HepG2 (cell line): ENCODE data around the gene DUOXA2. TPM values are rescaled to one million over a fixed set of nuclear protein-coding genes. Genes with fewer than 3 reads are reported as not detected.
A peak's percentile ranks its signal among the peaks of the same experiment; 100 is the strongest.

Experiments used
- ATAC-seq: fragments of 200-7000 bp; cut with Tn5 transposase; 3 replicates; pipeline ENCODE4 v1.9.1; 2020; ENCODE audit warnings: mild to moderate bottlenecking, moderate library complexity
- BruUV-seq: library from RNA; stranded (reverse); fragments of 400-500 nt; replicated peaks from 2 replicates; lab custom pipeline; 2021; lab: Mats Ljungman, UMichigan
- CTCF ChIA-PET: fragments of 300-600 bp; formaldehyde crosslinking; extraction: SDS; loops from one replicate; lab custom pipeline; 2021; ENCODE audit warnings: low total read pairs, inconsistent platforms, low intra/inter-chr PET ratio; lab: Yijun Ruan, JAX
- POLR2A ChIA-PET: fragments of 350-600 bp; sonication (Branson Sonifier 250); formaldehyde crosslinking; loops from one replicate; lab custom pipeline; 2020; ENCODE audit warnings: antibody characterized with exemption, inconsistent platforms; lab: Yijun Ruan, JAX
- DNase-seq: peaks from one replicate; pipeline ENCODE4 v3.0.0-alpha.2; 2015; ENCODE audit warnings: low spot score
- FAIRE-seq: peaks from 3 replicates; lab custom pipeline; 2011; peaks lifted over from hg19 to GRCh38; lab: Jason Lieb, UNC
- H2AFZ ChIP-seq: one replicate; pipeline ENCODE4 v1.6.1; 2011; ENCODE audit warnings: low read length, inconsistent platforms
- H3K27ac ChIP-seq: fragments of 300-600 bp; 3 replicates; pipeline ENCODE4 v1.8.0; 2011; ENCODE audit warnings: mixed run types, mild to moderate bottlenecking, mixed read lengths, low read length, inconsistent platforms; ENCODE audit not compliant: insufficient read depth; ENCODE audit errors: extremely low read length
- H3K27me3 ChIP-seq, 2 experiments: fragments of 200-600 bp in 1 of 2; 2 replicates in 1 of 2; 3 replicates in 1 of 2; pipeline versions ENCODE4 v1.6.0 to v1.8.0; 2011; ENCODE audit warnings: low read length in 2 of 2, mild to moderate bottlenecking in 2 of 2, moderate library complexity in 2 of 2, inconsistent platforms in 1 of 2; ENCODE audit not compliant: insufficient read depth in 2 of 2, control insufficient read depth in 1 of 2
- H3K36me3 ChIP-seq, 2 experiments: fragments of 200-600 bp in 1 of 2; replicated peaks in 1 of 2; 2 replicates in 1 of 2; 3 replicates in 1 of 2; pipeline versions ENCODE4 v1.5.1 to v1.8.0; 2011; ENCODE audit warnings: low read length in 2 of 2, inconsistent platforms in 1 of 2; ENCODE audit not compliant: insufficient read depth in 2 of 2, control insufficient read depth in 1 of 2
- H3K4me1 ChIP-seq: 2 replicates; pipeline ENCODE4 v1.5.1; 2012; ENCODE audit warnings: low read length, inconsistent platforms; ENCODE audit not compliant: insufficient read depth
- H3K4me2 ChIP-seq: 2 replicates; pipeline ENCODE4 v1.6.0; 2011; ENCODE audit warnings: low read depth, low read length, inconsistent platforms
- H3K4me3 ChIP-seq, 3 experiments: fragments of 200-600 bp in 1 of 3; sonication (generic), shearing (Covaris generic) in 1 of 3; replicated peaks in 1 of 3; 2 replicates each; pipeline ENCODE4 v1.5.1; 2011 to 2016; ENCODE audit warnings: low read length in 3 of 3, inconsistent platforms in 2 of 3, low read depth in 2 of 3, mild to moderate bottlenecking in 2 of 3, control low read depth in 1 of 3, mixed read lengths in 1 of 3; ENCODE audit not compliant: insufficient read depth in 1 of 3
- H3K79me2 ChIP-seq: one replicate; pipeline ENCODE4 v1.6.1; 2011; ENCODE audit warnings: low read length, inconsistent platforms; ENCODE audit not compliant: insufficient read depth
- H3K9ac ChIP-seq: 2 replicates; pipeline ENCODE4 v1.6.0; 2011; ENCODE audit warnings: mild to moderate bottlenecking, low read depth, low read length, inconsistent platforms; ENCODE audit not compliant: insufficient read depth
- H3K9me3 ChIP-seq: 2 replicates; pipeline ENCODE4 v1.5.1; 2012; ENCODE audit warnings: mild to moderate bottlenecking, low read length
- H4K20me1 ChIP-seq: 2 replicates; pipeline ENCODE4 v1.6.0; 2011; ENCODE audit warnings: inconsistent platforms, mild to moderate bottlenecking, low read length, moderate library complexity; ENCODE audit not compliant: insufficient read depth
- ARID3A ChIP-seq: IDR thresholded peaks from 2 replicates; pipeline ENCODE4 v1.6.1; 2012; ENCODE audit warnings: low read depth, low read length, improper control_type of control experiment
- CREM ChIP-seq, 2 experiments: sonication (generic) in 1 of 2; formaldehyde crosslinking in 1 of 2; IDR thresholded peaks; 2 replicates each; pipeline versions ENCODE4 v1.4.0 to v1.6.1; 2016 to 2020; ENCODE audit warnings: antibody characterized with exemption in 1 of 2, mild to moderate bottlenecking in 1 of 2, missing genetic modification reagents in 1 of 2
- RBM22 ChIP-seq: fragments of 200-400 bp; formaldehyde crosslinking; optimal IDR thresholded peaks from 2 replicates; pipeline ENCODE3; 2017; ENCODE audit warnings: mild to moderate bottlenecking, low read length, moderate library complexity
- SUZ12 ChIP-seq: fragments of 150-350 bp; IDR thresholded peaks from 2 replicates; pipeline ENCODE4 v1.6.1; 2014; ENCODE audit warnings: low read depth, low read length
- ZC3H13 ChIP-seq: sonication (generic); formaldehyde crosslinking; IDR thresholded peaks from 2 replicates; pipeline ENCODE4 v1.8.1; 2023; ENCODE audit warnings: mild to moderate bottlenecking, missing genetic modification reagents, moderate library complexity
- ZNF180 ChIP-seq: sonication (generic); formaldehyde crosslinking; IDR thresholded peaks from 2 replicates; pipeline ENCODE4 v1.4.0; 2020; ENCODE audit warnings: low read depth, missing genetic modification reagents, borderline replicate concordance
- ZNF296 ChIP-seq: sonication (generic); formaldehyde crosslinking; conservative IDR thresholded peaks from 2 replicates; pipeline ENCODE4 v1.5.0; 2020; ENCODE audit warnings: mild to moderate bottlenecking, missing genetic modification reagents
- ZNF354B ChIP-seq: sonication (generic); formaldehyde crosslinking; IDR thresholded peaks from 2 replicates; pipeline ENCODE4 v1.8.0; 2022; ENCODE audit warnings: mild to moderate bottlenecking, missing genetic modification reagents
- WGBS: methylation state at CpG from one replicate; pipeline ENCODE4 v1.1.6; 2017; ENCODE audit warnings: low lambda C conversion rate; 5-methylcytosine and 5-hydroxymethylcytosine counted together
- in situ Hi-C: cut with HindIII; loops from 2 replicates; pipeline ENCODE4 v1.10.0; 2017; ENCODE audit warnings: low pct_unique_long_range_greater_than_20kb; ENCODE audit not compliant: extremely low pct_ligation_motif_present
- intact Hi-C: fragments of 100-400 bp; cut with micrococcal nuclease; formaldehyde crosslinking; loops from one replicate; pipeline ENCODE4 v1.10.0; 2022; ENCODE audit not compliant: unreplicated experiment
- polyA plus RNA-seq, 8 experiments: library from polyadenylated mRNA; depleted of rRNA in 3 of 8; stranded (reverse) in 7 of 8; unstranded in 1 of 8; fragments of >200 nt; fragmentation: Illumina TruSeq in 4 of 8; extraction: Trizol in 4 of 8; gene quantifications; 2 replicates each; pipeline versions ENCODE4 v1.2.1 to v1.2.3, GENCODE V29; 2011 to 2016; ENCODE audit warnings: low read depth in 4 of 8, missing spikeins in 1 of 8, mixed read lengths in 1 of 8; ENCODE audit not compliant: insufficient read depth in 1 of 8
- total RNA-seq, 5 experiments: library from RNA; depleted of rRNA; stranded (reverse); fragments of >200 nt; fragmentation: Illumina TruSeq; extraction: Trizol; gene quantifications; 2 replicates each; pipeline ENCODE4 v1.2.3, GENCODE V29; 2016; ENCODE audit warnings: low read depth in 1 of 5

The DUOXA2 gene
- total and polyA plus RNA-seq, 2 of the 13 experiments (the other 11 are each of a cell fraction or from before 2014, with no cell fraction given): 0.32 TPM; not detected in 1

DNA sequence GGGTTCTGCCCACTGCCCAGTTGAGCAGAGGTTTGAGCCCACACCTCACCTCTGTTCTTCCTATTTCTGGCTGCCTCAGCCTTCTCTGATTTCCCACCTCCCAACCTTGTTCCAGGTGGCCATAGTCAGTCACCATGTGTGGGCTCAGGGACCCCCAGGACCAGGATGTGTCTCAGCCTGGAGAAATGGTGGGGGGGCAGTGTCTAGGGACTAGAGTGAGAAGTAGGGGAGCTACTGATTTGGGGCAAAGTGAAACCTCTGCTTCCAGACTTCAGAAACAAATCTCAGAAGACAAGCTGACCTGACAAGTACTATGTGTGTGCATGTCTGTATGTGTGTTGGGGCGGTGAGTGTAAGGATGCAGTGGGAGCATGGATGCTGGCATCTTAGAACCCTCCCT lies 50.8 kb downstream of the DUOXA2 start (continued):
- peak; percentile 83 for TF ChIP-seq RBM22
- no peak for TF ChIP-seq ZC3H13
- TF ChIP-seq ZNF354B (CRISPR knock-in tag): no peak

DNA sequence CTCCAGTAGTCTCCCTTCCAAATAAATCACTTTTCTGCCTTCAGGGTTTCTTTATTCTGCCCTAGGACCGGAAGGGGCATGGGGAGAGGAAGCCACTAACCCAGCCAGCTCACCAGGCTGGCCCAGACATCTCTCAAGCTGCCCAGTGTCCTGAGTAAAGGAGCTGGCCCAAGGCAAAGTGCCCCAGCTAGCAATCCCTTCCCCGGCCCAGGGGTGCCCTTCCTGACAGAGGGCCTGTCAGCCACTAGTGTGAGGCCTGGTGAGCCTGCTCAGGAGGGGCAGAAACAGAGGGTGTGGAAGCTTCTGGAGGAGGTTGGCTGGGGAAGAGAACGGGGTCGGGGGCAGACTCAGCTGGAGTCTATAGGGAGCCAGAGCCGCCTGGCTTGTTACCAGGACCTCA lies 51.4 kb downstream of the DUOXA2 start:
- H3K9ac ChIP-seq: no peak overlapping the region
- POLR2A ChIA-PET: interaction anchor here (0.6 to 0.9 kb wide), 4 partner anchors 33 to 236 kb away, joined by 3 read pairs; a partner anchor contains a TSS
- H3K36me3 ChIP-seq: no peaks in the 10 kb centered on the region
- intact Hi-C loops (no loop called here), in situ Hi-C loops (no loop called here)
- H3K4me2 ChIP-seq: peak overlapping the region; percentile 93
- DNase-seq: no peak
- FAIRE-seq: no peak
- H3K27me3 ChIP-seq: no peaks in the 10 kb centered on the region
- H3K79me2 ChIP-seq: no peaks in the 10 kb centered on the region
- WGBS: 94% methylated on average over 3 of the region's 5 CpGs
- no peak for ATAC-seq
- no peak overlapping the region for H2AFZ ChIP-seq
- H3K4me3 ChIP-seq: no peak overlapping the region
- no peak overlapping the region for H3K27ac ChIP-seq
- CTCF ChIA-PET: no interaction called here
- H4K20me1 ChIP-seq: no peaks in the 10 kb centered on the region
- BruUV-seq: no TSS peak
- peaks cover 41% of the 10 kb centered on the region for H3K4me1 ChIP-seq
- no peak for TF ChIP-seq CREM (IDR thresholded peaks at IDR 0.05)
- no peak for TF ChIP-seq CREM (CRISPR knock-in tag; IDR thresholded peaks at IDR 0.05)
- no peak for TF ChIP-seq ARID3A
- TF ChIP-seq SUZ12: no peak
- TF ChIP-seq ZNF296 (CRISPR knock-in tag): 0 out of 2 replicates have a peak, but pooled peaks have one; percentile 34
- no peak for TF ChIP-seq ZNF180
- TF ChIP-seq, all 625 proteins: peak for 1
- H3K9me3 ChIP-seq: no peaks in the 10 kb centered on the region
